Effector CD8-positive, alpha-beta T cell (primary cell): ENCODE results near the gene TFF3.

Source experiments
- DNase-seq: peaks from one replicate; lab custom pipeline; 2025; lab: John Stamatoyannopoulos, UW

Gene TFF3

DNA sequence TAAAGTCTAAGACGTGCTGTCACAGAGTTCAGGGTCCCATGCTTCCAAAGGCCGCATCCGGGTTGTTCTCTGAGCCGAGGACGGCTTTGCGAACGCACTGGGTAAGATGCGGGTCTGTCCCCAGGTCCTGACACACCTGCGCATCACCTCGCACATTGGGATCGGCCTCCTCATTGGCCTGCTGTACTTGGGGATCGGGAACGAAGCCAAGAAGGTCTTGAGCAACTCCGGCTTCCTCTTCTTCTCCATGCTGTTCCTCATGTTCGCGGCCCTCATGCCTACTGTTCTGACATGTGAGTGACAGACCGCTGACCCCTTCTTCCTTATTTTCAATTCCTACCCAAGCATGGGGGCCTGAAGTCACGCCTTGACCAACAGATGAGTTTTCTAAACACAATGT is 25.3 kb downstream of the TFF3 start:
- DNase-seq = no peak

DNA sequence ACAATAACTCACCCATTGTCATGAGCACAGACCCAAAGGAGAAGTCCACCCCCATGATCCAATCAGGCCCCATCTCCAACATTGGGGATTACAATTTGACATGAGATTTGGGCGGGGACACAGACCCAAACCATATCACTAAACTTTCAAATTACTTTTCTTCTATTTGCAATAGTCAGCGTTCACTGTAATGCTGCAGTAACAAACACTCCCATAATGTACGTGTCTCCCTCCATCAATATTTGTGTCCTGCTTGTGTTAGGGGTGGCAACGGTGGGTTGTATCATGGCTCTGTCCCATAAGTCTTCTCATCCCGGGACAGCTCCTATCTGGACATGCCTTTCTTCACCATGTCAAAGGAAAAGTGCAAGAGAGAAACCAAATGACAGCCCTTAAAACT is 26.2 kb downstream of the TFF3 start:
- DNase-seq = no peak

DNA sequence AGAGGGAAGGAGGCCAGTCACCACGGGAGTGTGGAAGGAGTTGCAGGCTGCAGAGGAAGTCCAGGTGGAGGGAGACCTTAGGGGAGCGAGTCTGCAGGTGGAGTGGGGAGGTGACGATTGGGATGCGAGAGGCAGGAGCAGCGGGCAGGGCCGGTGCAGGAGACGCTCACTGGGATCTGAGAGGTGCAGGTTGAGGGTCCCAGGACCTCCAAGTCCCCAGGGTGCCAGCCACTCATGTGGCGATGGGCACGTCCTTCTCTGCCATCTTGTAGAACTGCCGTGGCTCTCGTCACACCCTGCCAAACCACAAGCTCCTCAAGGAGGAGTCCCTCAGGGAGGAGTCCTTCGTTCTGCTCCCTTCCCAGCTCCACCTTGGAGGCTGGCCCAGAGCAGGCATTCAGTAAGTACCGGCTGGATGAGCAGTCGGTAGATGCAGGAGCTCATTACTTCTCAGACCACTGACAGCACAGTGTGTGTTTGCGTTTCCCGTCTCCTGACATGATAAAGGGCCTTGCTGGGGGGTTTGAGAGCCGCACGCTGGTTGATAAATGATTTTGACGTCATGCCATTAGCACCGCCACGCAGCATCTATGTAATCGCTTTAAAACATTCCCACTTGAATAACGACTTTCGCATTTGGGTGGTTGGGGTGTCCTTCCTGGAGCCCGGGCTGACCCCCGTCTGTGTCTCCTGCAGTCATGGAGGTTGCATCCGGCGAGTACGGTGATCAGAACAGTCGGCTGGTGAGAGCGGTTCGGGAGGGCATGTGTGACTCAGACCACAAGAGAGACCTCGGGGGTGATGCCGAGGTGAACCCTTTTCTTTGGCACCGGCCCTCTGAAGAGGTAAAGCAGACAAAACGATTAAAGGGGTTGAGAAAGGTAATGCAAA is 27.8 kb downstream of the TFF3 start:
- DNase-seq = no peak

DNA sequence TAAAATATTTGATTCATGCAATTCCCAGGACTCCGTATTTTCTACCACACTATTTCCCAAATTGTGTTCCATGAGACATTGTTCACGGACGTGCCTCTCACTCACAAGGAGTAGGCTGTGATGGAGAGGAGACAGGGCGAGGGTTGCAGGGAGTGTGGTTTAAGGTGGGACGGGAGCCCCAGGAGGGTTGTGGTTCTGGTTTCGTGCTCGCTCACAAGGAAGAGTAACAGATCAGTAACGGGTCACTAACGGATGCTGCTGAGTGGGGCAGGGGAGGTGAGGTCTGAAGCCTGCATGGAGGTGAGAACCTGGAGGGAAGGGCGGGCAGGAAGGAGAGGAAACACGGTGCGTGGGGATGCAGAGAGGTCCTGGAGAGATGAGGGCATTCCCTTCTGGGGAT is 28.8 kb downstream of the TFF3 start:
- no peak for DNase-seq

DNA sequence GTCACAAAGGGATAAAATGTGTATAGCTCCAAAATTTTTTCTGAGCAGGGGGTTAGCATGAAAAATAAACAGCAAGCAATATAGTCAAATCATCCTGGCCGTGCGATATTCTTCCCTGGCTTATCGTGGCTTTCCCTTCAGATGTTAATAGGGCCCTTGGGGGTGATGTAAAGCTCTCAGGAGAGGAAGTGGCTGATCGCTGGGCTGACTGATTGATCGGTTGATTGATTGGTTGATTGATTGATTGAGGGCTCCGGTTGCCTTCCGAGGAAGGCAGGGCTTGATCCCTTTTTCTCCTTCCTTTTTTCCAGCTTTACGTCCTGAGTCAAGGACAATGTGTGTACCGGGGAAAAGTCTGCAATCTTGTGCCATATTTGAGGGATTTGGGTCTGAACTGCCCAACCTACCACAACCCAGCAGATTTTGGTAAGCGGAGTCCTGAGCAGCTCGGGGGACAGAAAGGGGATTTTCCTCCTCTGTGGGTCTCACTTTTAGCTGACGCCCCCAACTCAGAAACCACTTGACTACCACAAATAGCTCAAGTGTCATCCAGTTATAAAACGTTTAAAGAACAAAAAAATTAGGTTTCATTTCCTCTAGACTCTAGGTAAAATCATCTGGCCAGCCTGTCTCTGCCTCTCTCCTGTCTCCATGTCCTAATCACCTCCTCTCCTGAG is 29.5 kb downstream of the TFF3 start:
- DNase-seq = no peak

DNA sequence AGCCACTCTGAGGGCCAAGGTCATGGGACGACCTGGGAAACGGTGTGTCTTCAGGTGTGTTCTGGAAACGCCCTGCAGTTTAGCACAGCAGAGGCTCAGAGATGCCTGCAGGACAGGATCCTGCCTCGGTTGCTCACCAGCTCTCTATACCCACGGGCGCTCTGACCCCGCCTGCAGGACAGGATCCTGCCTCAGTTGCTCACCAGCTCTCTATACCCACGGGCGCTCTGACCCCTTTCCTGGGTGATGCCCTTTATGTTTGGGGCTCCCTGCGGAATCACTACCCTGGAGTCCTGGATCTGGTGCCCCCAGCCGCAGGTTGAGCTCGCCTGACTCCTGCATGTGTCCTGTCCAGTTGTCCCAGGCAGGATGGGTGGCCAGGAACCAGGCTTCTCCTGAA is 32.5 kb downstream of the TFF3 start:
- DNase-seq = no peak

DNA sequence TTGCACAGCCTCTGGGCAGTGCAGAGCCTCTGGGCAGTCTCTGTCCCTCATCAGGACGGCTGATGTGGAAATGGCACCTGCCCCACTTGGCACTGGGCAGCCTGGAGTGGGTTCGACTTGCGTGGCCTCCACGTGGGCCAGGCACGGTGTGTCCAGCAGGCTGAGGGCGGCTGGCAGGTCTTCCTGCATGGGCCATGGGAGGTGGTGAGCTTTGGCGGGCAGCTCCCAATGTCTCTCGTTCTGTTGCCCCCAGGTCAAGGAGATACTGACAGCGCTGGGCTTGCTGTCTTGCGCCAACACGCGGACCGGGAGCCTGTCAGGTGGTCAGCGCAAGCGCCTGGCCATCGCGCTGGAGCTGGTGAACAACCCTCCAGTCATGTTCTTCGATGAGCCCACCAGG is 33.2 kb downstream of the TFF3 start:
- no peak for DNase-seq

DNA sequence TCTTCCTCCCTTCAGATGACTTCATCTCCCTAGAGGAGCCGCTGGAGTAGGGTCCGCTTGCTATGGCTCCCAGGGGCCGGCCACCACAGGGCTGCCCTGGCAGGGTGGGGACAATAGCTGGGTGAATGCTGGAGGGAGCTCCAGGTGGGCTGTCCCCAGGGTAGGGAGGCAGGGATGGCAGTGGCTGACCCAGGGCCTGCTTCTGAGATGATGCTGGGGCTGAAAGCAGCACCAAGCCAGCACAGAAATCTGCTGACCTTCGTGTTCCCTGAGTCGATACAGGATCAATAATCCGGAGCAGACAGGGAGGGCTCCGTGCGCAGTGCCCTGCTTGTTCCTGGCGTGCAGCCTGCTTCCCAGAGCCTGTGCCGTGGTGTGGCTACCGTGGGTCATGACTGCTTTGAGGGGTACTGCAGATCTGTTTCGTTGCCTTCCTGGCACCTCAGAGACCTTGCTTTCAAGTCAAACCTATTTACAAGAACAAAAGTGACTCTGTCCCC is 34.0 kb downstream of the TFF3 start:
- DNase-seq = no peak

DNA sequence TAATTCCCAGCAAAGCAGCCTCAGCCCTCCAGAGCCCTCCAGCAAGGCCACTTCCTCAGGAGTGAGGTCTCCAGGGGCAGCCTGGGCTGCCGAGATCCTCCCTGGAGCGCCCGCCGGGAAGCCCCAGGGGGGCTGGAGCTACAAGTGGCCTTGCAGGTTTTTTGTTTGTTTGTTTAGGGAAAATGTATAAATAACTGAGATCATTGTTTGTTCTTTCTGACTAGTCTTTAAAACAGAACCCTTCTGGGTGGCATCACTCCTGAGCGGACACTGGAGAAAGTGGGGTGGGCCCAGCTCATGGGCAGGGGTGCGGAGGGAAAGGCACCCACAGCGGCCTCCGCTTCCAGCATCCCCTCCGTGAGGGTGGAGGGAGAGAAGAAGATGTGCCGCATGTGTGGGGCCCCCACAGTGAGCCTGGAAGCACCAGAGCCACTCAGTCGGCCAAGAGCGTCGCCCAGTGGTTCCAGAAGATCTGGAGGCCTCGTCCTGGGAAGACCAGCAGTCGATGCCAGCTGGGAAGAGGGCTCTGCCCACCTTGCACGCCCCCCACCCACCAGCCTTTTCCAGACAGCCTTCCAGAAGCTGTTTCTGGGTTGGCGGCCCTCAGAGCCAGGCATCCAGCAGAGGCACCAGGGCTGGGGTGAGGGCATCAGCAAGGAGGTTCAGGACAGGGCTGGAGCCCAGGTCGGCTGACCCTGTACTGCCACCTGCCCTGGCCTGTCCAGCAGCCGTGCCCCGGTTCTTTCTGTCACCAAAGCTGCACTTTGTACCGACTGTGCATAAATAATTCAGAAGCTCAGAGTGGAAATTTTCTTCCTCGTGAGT is 34.6 kb downstream of the TFF3 start:
- no peak for DNase-seq

DNA sequence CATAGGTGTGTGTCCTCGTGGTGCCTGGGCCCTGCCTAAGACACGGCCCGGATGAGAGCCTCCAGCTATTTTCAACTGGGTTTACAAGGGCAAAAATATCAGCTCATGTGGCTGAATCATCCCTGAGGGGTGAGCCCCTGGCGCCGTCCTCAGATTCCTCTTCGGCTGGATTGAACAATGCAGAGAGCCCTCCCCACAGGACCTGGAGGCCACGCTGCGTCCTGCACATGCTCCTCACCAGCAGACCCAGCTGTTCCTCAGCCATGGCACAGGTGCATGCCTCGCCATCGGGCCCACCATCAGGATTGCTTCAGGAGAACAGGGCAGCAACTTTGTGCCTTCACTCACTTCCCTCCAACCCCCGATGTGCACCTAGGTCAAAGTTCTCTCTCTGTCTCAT is 35.3 kb downstream of the TFF3 start:
- no peak for DNase-seq

DNA sequence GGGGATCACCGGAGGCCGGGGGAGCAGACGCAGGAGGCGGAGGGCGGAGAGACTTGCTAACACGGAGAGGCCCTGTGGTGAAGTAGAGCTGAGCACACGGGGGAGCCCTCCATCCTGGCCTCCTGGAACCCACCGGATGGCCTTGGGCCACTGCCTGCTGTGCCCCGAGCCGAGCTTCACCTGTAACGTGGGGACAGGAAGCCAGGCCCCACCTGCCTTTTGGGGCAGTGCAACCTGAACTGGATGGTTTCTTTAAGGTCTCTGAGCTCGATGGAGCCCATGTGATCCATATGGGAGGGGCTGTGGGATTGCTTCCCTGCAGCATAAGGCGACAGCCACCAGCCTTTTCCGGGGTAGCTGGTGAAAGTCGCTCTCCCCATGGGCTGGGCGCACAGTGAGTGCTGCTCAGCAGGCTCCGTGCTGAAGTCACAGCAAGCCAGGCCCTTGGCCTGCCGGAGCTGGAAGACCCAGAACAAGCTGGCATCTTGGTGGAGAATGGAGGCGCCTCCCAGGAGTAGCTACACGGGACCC is 35.8 kb downstream of the TFF3 start:
- no peak for DNase-seq

DNA sequence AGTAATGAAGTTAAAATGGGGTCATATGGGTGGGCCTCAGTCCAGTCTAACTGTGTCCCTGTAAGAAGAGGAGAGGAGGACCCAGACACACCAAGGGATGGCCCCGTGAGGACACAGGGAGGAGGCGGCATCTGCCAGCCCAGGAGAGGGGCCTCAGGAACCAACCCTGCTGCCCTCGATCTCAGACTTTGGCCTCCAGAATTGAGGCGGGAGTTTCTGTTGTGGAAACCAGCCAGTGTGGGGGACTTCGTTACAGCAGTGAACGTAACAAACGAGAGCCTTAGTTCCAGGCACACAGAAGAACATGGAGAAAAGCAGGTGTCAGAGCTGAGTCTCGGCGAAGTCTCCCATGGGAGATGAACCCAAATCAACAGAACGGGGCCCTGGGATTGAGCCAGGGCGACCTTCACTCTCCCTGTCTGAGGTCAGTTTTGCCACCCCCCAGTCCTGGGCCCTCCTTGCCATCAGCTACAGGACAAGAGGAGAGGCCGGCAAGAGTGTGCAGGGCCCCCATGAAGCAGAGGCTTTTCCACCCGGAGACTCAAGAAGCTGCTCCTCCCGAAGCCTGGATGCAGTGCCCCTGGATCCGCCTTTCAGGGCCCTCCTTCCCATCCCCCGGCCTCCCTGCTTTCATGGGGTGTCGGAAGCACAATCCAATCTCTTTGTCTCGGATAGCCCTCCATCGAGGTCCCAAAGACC is 36.6 kb downstream of the TFF3 start:
- DNase-seq = no peak

DNA sequence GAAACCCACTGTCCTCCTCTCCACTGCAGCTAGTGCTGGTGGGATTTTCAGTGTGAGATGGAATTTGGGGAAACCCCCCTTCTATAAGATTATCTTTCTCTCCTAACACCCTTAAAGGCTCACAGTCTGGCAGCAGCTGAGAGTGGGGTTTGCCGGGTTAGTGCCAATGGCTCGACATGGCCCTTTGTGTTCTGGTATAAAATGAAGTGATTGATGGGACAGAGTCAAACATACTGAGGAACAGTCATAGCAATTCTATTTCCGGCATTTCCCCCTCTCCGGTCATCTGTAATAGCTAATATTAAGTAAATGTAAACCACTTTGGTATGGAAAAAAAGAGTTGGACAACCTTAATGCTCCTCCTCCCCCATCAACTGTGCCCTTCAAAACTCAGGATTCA is 37.6 kb downstream of the TFF3 start:
- no peak for DNase-seq

DNA sequence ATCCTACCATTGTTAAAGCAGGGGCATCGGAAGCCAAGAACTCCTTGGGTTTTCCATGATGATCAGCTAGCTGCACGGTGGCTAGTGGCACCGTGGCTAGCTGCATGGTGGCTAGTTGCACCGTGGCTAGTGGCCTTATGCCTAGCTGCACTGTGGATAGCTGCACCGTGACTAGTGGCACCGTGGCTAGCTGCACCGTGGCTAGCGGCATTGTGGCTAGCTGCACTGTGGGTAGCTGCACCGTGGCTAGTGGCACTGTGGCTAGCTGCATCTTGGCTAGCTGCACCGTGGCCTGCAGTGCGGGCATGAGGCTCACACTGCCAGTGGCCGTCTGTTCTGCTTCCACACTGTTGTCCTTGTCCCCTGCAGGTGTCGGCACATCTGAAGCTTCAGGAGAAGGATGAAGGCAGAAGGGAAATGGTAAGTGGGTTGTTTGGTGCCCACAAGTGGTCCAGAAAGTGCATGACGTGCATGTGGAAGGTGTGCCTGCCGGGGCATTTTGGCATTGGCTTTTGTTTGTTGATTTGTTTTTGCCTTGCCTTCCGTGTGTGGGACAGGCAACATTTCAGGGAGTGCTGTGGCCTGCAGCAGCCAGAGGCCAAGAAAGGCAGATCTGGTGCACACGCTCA is 38.6 kb downstream of the TFF3 start:
- DNase-seq = no peak

DNA sequence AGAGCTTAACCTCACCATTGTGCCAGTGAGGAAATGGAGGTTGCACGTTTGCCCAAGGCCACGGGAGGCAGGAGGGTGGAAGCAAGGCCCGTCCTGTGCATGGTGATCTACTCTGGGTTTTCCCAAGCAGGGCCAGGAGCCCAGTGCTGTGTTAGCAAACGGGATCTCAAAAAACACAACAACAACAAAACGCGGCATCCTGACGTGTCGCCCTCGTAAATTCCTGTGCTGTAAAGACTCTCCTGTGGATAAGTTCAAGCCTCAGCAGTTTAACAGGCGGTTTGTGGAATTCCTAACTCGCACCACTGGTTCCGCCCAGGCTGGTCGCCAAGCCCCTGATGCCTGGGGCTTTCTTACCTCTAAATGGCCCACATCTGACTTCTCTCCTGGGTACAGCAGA is 39.1 kb downstream of the TFF3 start:
- no peak for DNase-seq

DNA sequence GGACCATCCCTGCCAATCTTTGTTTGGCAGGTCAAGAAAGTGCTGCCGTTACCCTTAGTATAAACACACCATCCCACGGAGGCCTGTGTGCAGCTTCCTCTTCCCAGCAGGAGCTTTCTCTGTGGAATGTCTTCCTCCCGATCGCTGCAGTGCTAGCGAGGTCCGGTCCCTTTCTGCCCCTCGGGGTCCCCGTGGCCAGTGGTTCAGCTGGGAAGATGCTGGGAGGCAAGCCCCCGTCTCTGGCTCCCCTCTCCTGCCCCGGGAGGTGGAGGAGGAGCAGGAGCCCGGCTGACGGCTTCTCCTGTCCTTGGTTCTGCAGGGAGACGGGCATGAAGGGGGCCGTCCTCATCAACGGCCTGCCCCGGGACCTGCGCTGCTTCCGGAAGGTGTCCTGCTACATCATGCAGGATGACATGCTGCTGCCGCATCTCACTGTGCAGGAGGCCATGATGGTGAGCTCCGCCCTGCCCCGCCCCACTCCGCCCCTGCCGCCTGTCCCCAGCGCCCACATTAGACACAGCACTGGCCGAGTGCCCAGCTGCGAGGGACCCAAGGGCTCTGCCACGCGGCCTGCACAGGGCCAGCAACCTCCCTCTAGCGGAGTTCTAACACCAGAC is 42.1 kb downstream of the TFF3 start:
- DNase-seq = no peak

DNA sequence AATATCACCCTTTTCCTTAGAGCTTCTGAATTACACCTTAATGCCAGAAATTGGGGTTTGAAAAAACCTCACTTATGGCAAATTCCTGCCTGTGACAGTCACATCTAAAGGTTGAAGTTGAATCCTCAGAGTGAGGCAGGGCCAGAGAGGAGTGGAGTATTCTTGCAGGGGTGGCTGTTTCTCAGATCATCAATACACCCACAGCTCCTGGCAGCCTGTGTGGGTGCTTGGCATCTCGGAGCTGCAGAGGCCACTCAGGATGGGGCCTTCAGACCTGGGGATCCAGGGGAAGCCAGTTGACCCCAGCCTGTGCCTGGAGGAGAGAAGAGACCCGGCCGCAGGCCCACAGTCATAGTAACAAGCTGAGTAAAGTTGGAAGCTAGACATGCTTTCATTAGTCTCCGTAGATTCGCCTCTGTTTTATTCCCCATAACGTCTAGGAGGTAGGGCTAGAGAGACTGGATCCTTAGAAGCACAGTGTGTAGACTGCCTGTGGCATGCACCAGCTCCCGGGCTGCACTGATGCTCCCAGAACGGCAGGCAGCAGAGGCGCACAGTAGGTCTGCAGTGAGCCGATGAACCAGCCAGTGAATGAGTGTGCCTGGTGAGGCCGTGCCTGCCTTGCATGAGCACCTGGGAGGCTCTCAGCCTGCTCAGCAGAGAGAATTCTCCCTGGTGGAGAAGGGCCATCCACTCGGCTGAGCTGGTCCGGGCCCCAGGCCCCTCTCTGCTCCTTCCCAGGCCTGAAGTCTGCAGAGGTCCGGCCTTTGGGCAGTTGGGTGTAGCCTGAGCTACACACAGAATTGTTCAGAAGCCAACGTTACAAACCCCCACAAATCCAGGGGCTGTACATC is 42.9 kb downstream of the TFF3 start:
- no peak for DNase-seq

DNA sequence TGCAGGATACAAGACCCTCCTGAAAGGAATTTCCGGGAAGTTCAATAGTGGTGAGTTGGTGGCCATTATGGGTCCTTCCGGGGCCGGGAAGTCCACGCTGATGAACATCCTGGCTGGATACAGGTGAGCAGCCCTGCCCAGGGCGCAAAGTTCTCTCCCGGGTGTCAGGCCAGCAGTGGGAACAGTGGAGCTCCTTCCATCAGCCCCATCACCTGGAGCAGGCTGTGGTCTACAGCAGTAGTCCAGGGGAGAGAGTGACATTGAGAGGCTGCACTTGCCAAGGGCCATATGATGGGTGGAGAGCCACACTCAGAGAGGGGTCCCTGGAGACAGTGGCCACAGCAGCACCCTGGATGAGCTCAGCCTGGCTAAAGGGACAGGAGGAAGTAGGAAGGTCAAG is 44.1 kb downstream of the TFF3 start:
- DNase-seq = no peak

DNA sequence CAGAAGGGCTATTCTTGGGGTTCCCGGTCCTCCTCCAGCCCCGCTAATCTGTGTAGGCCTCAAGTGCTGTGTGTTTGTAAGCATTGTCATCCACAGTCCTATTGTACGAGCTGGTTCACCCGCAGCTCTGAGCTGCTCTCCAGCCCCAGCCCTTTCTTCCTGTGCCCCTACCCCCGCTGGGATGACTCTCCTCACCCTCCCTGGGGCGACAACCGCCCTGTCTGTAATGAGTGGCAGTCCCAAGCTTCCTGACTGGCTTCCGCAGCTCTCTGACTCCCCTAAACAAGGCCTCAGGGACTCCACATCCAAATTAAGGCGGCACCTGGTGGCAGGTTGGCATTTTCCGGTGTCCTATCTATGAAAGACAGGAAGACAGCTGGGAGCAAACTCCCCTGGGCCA is 45.8 kb downstream of the TFF3 start:
- DNase-seq = no peak
